ENCODE data around the gene TDRD9.

Gene TDRD9

DNA sequence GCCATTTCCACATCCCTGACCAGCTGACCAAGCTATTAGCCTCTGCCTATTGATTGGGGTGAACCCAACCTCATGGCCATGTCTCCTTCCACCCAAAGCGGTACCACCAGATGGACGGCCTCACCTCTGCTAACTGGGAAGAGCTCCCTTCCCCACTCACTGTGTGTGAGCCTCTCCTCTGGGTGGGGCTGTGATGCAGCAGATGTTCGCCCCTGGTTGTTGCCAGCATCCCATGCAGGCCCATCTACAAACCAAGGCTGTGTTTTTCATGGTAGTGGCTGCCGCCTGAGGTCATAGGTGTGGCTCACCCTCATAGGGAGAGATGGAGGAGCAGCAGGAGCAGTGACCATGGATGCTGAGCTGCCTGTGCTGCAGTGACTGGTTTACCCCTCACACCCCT is 61.7 kb downstream of the TDRD9 start:
- TF ChIP-seq TAF1 (IDR thresholded peaks at IDR 0.05; ENCODE audit: borderline replicate concordance, insufficient read depth, low read length): no peak
- no peak for TF ChIP-seq SIN3A (IDR thresholded peaks at IDR 0.05; ENCODE audit: borderline replicate concordance, insufficient read depth, low read length)
- TF ChIP-seq, protein P1, sequence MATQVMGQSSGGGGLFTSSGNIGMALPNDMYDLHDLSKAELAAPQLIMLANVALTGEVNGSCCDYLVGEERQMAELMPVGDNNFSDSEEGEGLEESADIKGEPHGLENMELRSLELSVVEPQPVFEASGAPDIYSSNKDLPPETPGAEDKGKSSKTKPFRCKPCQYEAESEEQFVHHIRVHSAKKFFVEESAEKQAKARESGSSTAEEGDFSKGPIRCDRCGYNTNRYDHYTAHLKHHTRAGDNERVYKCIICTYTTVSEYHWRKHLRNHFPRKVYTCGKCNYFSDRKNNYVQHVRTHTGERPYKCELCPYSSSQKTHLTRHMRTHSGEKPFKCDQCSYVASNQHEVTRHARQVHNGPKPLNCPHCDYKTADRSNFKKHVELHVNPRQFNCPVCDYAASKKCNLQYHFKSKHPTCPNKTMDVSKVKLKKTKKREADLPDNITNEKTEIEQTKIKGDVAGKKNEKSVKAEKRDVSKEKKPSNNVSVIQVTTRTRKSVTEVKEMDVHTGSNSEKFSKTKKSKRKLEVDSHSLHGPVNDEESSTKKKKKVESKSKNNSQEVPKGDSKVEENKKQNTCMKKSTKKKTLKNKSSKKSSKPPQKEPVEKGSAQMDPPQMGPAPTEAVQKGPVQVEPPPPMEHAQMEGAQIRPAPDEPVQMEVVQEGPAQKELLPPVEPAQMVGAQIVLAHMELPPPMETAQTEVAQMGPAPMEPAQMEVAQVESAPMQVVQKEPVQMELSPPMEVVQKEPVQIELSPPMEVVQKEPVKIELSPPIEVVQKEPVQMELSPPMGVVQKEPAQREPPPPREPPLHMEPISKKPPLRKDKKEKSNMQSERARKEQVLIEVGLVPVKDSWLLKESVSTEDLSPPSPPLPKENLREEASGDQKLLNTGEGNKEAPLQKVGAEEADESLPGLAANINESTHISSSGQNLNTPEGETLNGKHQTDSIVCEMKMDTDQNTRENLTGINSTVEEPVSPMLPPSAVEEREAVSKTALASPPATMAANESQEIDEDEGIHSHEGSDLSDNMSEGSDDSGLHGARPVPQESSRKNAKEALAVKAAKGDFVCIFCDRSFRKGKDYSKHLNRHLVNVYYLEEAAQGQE (IDR thresholded peaks at IDR 0.05; ENCODE audit: insufficient read depth in 1 of 2, low read depth in 2 of 2, low read length in 2 of 2): no peak

DNA sequence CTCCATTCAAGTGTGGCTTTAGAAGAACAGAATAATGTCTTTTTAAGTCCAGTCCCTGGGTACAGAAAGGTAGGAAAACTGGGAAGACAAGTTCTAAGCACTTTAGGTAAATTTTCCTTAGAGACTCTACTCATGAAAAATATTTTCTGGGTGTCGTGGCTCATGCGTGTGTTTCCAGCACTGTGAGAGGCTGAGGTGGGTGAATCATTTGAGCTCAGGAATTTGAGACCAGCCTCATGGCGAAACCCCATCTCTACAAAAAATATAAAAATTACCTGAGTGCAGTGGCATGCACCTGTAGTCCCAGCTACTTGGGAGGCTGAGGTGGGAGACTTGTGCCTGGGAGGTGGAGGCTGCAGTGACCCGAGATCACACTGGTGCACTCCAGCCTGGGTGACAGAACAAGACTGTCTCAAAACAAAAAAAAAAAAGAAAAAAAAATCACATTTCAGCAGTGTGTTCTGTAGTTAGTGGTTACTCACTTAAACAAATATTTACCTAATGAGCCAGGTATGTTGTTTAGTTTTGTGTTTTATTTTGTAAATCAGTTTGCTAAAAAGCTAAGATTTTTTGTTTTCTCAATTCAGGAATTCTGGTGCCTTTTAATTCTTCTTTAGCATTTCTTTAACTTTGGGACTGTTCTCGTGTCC is 66.4 kb downstream of the TDRD9 start:
- TF ChIP-seq POLR2AphosphoS5 (IDR thresholded peaks at IDR 0.05; ENCODE audit: low read depth, low read length) (no peak), TAF1 (IDR thresholded peaks at IDR 0.05; ENCODE audit: borderline replicate concordance, insufficient read depth, low read length) (no peak), FOXP2 (optimal IDR thresholded peaks at IDR 0.05; ENCODE audit: borderline replicate concordance, extremely low read depth, extremely low read length, insufficient read depth) (no peak), SIN3A (IDR thresholded peaks at IDR 0.05; ENCODE audit: borderline replicate concordance, insufficient read depth, low read length) (no peak)
- TF ChIP-seq, protein P1 (IDR thresholded peaks at IDR 0.05; ENCODE audit: insufficient read depth in 1 of 2, low read depth in 2 of 2, low read length in 2 of 2): no peak

DNA sequence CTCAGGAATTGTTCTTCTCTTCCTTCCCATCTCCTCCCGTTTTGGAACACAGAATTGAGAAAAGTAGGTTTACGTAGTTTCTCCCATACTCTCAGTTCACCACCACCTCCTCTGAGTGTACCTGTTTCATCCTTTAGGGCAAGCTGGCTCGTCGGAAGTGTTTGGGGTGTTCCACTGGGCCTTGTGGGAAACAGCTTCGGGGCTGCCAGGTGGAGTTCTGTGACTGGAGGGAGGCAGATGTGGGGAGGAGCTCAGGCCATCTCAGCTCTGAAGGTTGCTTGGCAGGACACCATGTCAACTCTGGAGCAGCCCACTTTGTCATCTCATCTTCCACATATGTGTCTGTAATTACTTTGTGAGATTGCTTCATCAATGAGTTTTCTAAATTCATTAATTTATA is 67.6 kb downstream of the TDRD9 start:
- TF ChIP-seq SIN3A (IDR thresholded peaks at IDR 0.05; ENCODE audit: borderline replicate concordance, insufficient read depth, low read length): no peak
- TF ChIP-seq FOXP2 (optimal IDR thresholded peaks at IDR 0.05; ENCODE audit: borderline replicate concordance, extremely low read depth, extremely low read length, insufficient read depth): no peak
- TF ChIP-seq, protein P1 (IDR thresholded peaks at IDR 0.05; ENCODE audit: insufficient read depth in 1 of 2, low read depth in 2 of 2, low read length in 2 of 2): no peak
- TF ChIP-seq TAF1 (IDR thresholded peaks at IDR 0.05; ENCODE audit: borderline replicate concordance, insufficient read depth, low read length): no peak
- no peak for TF ChIP-seq POLR2AphosphoS5 (IDR thresholded peaks at IDR 0.05; ENCODE audit: low read depth, low read length)

DNA sequence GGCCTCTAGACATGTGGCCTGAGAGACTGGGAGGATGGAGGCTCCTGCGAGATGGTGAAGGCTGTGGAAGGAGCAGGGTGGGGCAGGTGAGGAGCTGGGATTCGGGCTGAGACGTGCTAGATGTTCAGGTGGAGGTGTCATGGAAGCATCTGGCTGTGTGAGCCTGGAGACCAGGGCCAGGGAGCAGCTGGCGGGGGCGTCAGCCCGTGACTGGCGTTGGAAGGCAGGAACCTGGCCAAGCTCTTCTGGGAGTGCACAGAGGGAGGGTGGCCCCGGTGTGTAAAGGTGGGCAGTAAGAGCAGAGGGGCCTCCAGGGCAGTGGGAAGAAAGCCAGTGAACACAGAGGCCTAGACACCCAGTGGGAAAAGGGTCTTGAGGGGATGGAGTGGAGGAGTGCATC is 69.1 kb downstream of the TDRD9 start:
- TF ChIP-seq SIN3A (IDR thresholded peaks at IDR 0.05; ENCODE audit: borderline replicate concordance, insufficient read depth, low read length) (no peak), FOXP2 (optimal IDR thresholded peaks at IDR 0.05; ENCODE audit: borderline replicate concordance, extremely low read depth, extremely low read length, insufficient read depth) (no peak), POLR2AphosphoS5 (IDR thresholded peaks at IDR 0.05; ENCODE audit: low read depth, low read length) (no peak)

DNA sequence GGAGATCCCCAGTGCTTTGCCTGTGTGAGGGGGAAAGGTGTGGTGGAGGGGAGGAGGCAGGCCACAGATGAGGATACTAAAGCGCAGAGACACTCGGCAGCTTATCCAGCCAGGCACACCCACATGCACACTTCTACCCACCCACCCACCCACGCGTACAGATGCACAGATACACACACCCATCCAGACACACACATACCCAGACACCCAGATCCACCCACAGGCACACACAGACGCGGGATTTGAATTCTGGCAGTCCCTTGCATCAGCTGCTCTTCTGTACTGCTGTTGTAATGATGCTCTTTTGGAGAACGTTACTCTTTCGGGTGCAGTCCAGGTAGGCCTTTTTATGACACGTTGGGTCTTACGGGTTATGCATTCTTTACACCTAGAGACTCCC is 69.8 kb downstream of the TDRD9 start:
- TF ChIP-seq FOXP2 (optimal IDR thresholded peaks at IDR 0.05; ENCODE audit: borderline replicate concordance, extremely low read depth, extremely low read length, insufficient read depth) (no peak), POLR2AphosphoS5 (IDR thresholded peaks at IDR 0.05; ENCODE audit: low read depth, low read length) (no peak), TAF1 (IDR thresholded peaks at IDR 0.05; ENCODE audit: borderline replicate concordance, insufficient read depth, low read length) (no peak), SIN3A (IDR thresholded peaks at IDR 0.05; ENCODE audit: borderline replicate concordance, insufficient read depth, low read length) (no peak)
- TF ChIP-seq, protein P1 (IDR thresholded peaks at IDR 0.05; ENCODE audit: insufficient read depth in 1 of 2, low read depth in 2 of 2, low read length in 2 of 2): no peak
